Ascending aorta (tissue), 2 donors: ENCODE measurements around the gene PSENEN. TPM values are rescaled to one million over a fixed set of nuclear protein-coding genes. Genes with fewer than 3 reads are reported as not detected.

Experiments used
- DNase-seq, 2 donors: peaks; one replicate each; pipeline ENCODE4 v3.0.0-alpha.2; 2019; ENCODE audit warnings: low spot score in 2 of 2
- H3K27ac ChIP-seq, 2 donors: fragments of 200-600 bp; sonication (generic); one replicate each; pipeline ENCODE4 v1.5.1; 2016 to 2017; ENCODE audit warnings: mild to moderate bottlenecking in 1 of 2
- H3K27me3 ChIP-seq: fragments of 200-600 bp; sonication (generic); one replicate; pipeline ENCODE4 v1.5.1; 2017
- H3K36me3 ChIP-seq, 2 donors: fragments of 200-600 bp; sonication (generic); one replicate each; pipeline ENCODE4 v1.5.1; 2016
- H3K4me1 ChIP-seq, 2 donors: fragments of 200-600 bp; sonication (generic); one replicate each; pipeline ENCODE4 v1.5.1; 2016 to 2017; ENCODE audit warnings: mild to moderate bottlenecking in 1 of 2
- H3K4me3 ChIP-seq, 2 donors: fragments of 200-600 bp; sonication (generic); one replicate each; pipeline ENCODE4 v1.5.1; 2016 to 2017; ENCODE audit warnings: mild to moderate bottlenecking in 1 of 2
- H3K9me3 ChIP-seq, 2 donors: fragments of 200-600 bp; sonication (generic); one replicate each; pipeline ENCODE4 v1.5.1; 2016
- CTCF ChIP-seq, 3 experiments: fragments of 200-600 bp in 2 of 3; fragments of 450-650 bp in 1 of 3; sonication (generic) in 2 of 3; IDR thresholded peaks; one replicate each; pipeline ENCODE4 v1.5.1; 2016 to 2019; ENCODE audit warnings: antibody characterized with exemption in 3 of 3, mild to moderate bottlenecking in 1 of 3, moderate library complexity in 1 of 3
- intact Hi-C: fragments of 100-400 bp; cut with DNase I; formaldehyde crosslinking; loops from one replicate; pipeline ENCODE4 v1.15.1; 2023
- total RNA-seq: library from RNA; depleted of rRNA; stranded (reverse); fragments of >200 nt; gene quantifications from one replicate; pipeline ENCODE4 v1.1.0, GENCODE V29; 2016

The PSENEN gene
- total RNA-seq, 1 donor from 2014 or later, result 110 TPM

GRCh38 chr19:35724560-35724959, 20.9 kb upstream of the PSENEN start:
- intact Hi-C loops, result no loop called here
- H3K9me3 ChIP-seq, result no peaks in the 10 kb centered on the region
- no peaks in the 10 kb centered on the region for H3K27me3 ChIP-seq
- no peak overlapping the region for H3K27ac ChIP-seq
- no peaks in the 10 kb centered on the region for H3K4me1 ChIP-seq
- H3K36me3 ChIP-seq, result peaks cover 96 to 100% of the 10 kb centered on the region in 2 donors
- TF ChIP-seq CTCF (IDR thresholded peaks at IDR 0.05), result no peak
- no peak overlapping the region for H3K4me3 ChIP-seq
- DNase-seq, result no peak

GRCh38 chr19:35725216-35725861, 20.1 kb upstream of the PSENEN start:
- H3K36me3 ChIP-seq, result peaks cover 97 to 100% of the 10 kb centered on the region in 2 donors
- DNase-seq, result no peak
- no peaks in the 10 kb centered on the region for H3K4me1 ChIP-seq
- H3K27ac ChIP-seq, result no peak overlapping the region
- TF ChIP-seq CTCF (IDR thresholded peaks at IDR 0.05), result no peak
- no peak overlapping the region for H3K4me3 ChIP-seq
- intact Hi-C loops, result no loop called here
- H3K9me3 ChIP-seq, result no peaks in the 10 kb centered on the region
- H3K27me3 ChIP-seq, result no peaks in the 10 kb centered on the region

DNA sequence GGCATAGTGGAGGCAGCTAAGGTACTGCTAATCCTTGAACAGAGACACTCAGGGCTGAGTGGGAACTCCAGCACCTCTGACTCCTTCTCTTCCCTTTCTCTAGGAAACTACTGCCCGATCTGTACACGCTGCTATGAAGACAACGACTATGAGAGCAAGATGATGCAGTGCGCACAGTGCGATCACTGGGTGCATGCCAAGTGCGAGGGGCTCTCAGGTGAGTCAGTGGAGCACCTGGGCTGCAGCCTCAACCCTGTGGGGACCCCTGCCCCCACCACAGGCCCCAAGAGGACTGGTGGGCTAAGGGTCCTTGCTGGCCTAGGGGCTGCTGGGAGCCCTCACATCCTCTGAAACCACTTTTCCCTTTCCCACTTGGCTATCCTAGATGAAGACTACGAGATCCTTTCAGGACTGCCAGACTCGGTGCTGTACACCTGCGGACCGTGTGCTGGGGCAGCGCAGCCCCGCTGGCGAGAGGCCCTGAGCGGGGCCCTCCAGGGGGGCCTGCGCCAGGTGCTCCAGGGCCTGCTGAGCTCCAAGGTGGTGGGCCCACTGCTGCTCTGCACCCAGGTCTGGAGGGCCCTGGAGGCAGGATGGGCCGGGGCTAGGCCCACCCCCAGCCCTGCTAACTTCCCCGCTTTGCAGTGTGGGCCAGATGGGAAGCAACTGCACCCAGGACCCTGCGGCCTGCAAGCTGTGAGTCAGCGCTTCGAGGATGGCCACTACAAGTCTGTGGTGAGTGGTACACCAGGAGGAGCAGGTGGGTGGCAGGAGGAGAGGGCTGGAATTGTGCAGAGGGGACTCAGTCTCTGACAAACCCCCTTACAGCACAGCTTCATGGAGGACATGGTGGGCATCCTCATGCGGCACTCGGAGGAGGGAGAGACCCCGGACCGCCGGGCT, 18.1 kb upstream of the PSENEN start:
- H3K9me3 ChIP-seq, result no peaks in the 10 kb centered on the region
- intact Hi-C loops, result no loop called here
- DNase-seq, result no peak
- no peaks in the 10 kb centered on the region for H3K4me1 ChIP-seq
- H3K27ac ChIP-seq, result no peak overlapping the region
- H3K36me3 ChIP-seq, result peaks cover 100% of the 10 kb centered on the region in 2 donors
- no peak overlapping the region for H3K4me3 ChIP-seq
- TF ChIP-seq CTCF (IDR thresholded peaks at IDR 0.05), result no peak
- no peaks in the 10 kb centered on the region for H3K27me3 ChIP-seq

- intact Hi-C loops, result no loop called here
- TF ChIP-seq CTCF (IDR thresholded peaks at IDR 0.05), result no peak
- Histone ChIP-seq H3K27ac (no peak overlapping the region), H3K9me3 (no peaks in the 10 kb centered on the region), H3K36me3 (peaks cover 96 to 99% of the 10 kb centered on the region in 2 donors), H3K27me3 (no peaks in the 10 kb centered on the region), H3K4me1 (no peaks in the 10 kb centered on the region), H3K4me3 (no peak overlapping the region)
- no peak for DNase-seq
Observed at GRCh38 chr19:35727956-35728706, 17.3 kb upstream of the PSENEN start.

- no peaks in the 10 kb centered on the region for H3K9me3 ChIP-seq
- H3K4me1 ChIP-seq, result no peaks in the 10 kb centered on the region
- H3K27ac ChIP-seq, result no peak overlapping the region
- H3K4me3 ChIP-seq, result no peak overlapping the region
- no peak for DNase-seq
- TF ChIP-seq CTCF (IDR thresholded peaks at IDR 0.05), result no peak
- intact Hi-C loops, result no loop called here
- no peaks in the 10 kb centered on the region for H3K27me3 ChIP-seq
- peaks cover 96 to 98% of the 10 kb centered on the region in 2 donors for H3K36me3 ChIP-seq
Observed at GRCh38 chr19:35729021-35729420, 16.4 kb upstream of the PSENEN start.
